Lower leg skin (tissue), 3 donors: ENCODE data around the gene MAN1A1.

Experiments
- CTCF ChIP-seq, 3 donors: fragments of 450-650 bp; IDR thresholded peaks; one replicate each; pipeline ENCODE4 v1.5.1; 2016; ENCODE audit warnings: antibody characterized with exemption in 3 of 3, mild to moderate bottlenecking in 3 of 3, moderate library complexity in 2 of 3
- POLR2A ChIP-seq, 2 donors: fragments of 450-650 bp; IDR thresholded peaks; one replicate each; pipeline ENCODE4 v1.6.1; 2016 to 2017; ENCODE audit warnings: antibody characterized with exemption in 2 of 2, mild to moderate bottlenecking in 1 of 2, moderate library complexity in 1 of 2

- no peak for TF ChIP-seq CTCF (IDR thresholded peaks at IDR 0.05)
- TF ChIP-seq POLR2A (IDR thresholded peaks at IDR 0.05), result no peak
These were observed 221.9 kb downstream of the MAN1A1 start for GRCh38 chr6:119127627-119128026.
